Measurements from ENCODE around the gene IGF2R.

GRCh38 chr6:160092602-160093001 is 123.7 kb downstream of the IGF2R start:
- TF ChIP-seq CTCF (IDR thresholded peaks at IDR 0.05 in 4 of 5, conservative IDR thresholded peaks at IDR 0.05 in 1 of 5) = no peak
- TF ChIP-seq POLR2A (IDR thresholded peaks at IDR 0.05) = no peak

Data from gastrocnemius medialis (tissue), 4 donors.